Liver (tissue), 9 donors: ENCODE results near the gene MIEF1. TPM values are rescaled to one million over a fixed set of nuclear protein-coding genes. Genes with fewer than 3 reads are reported as not detected.

ENCODE experiments used
- DNase-seq: peaks from one replicate; pipeline ENCODE4 v3.0.0-alpha.2; 2017; ENCODE audit warnings: low spot score
- H3K27ac ChIP-seq, 2 donors: one replicate each; pipeline ENCODE4 v1.7.0; 2013; ENCODE audit warnings: inconsistent platforms in 2 of 2, low read length in 2 of 2, control low read depth in 1 of 2, low read depth in 1 of 2, mild to moderate bottlenecking in 1 of 2
- H3K27me3 ChIP-seq, 4 donors: one replicate each; pipeline versions ENCODE4 v1.6.1 to v1.7.0; 2013; ENCODE audit warnings: low read length in 3 of 4, inconsistent platforms in 1 of 4, mild to moderate bottlenecking in 1 of 4, moderate library complexity in 1 of 4; ENCODE audit not compliant: control insufficient read depth in 4 of 4, insufficient read depth in 4 of 4
- H3K36me3 ChIP-seq, 4 donors: one replicate each; pipeline versions ENCODE4 v1.6.1 to v1.7.0; 2013; ENCODE audit warnings: low read length in 3 of 4, mild to moderate bottlenecking in 3 of 4, low read depth in 1 of 4, moderate library complexity in 1 of 4; ENCODE audit not compliant: control insufficient read depth in 4 of 4, insufficient read depth in 3 of 4
- H3K4me1 ChIP-seq, 4 donors: one replicate each; pipeline versions ENCODE4 v1.6.1 to v1.7.0; 2013; ENCODE audit warnings: low read length in 3 of 4, mild to moderate bottlenecking in 3 of 4, moderate library complexity in 1 of 4; ENCODE audit not compliant: control insufficient read depth in 4 of 4, insufficient read depth in 4 of 4
- H3K4me3 ChIP-seq, 3 donors: one replicate each; pipeline versions ENCODE4 v1.6.1 to v1.7.0; 2013; ENCODE audit warnings: low read length in 3 of 3, control low read depth in 1 of 3, low read depth in 1 of 3, mild to moderate bottlenecking in 1 of 3
- H3K9ac ChIP-seq, 2 donors: one replicate each; pipeline ENCODE4 v1.7.0; 2013; ENCODE audit warnings: low read length in 2 of 2, mild to moderate bottlenecking in 2 of 2, moderate library complexity in 2 of 2, control low read depth in 1 of 2, low read depth in 1 of 2
- H3K9me3 ChIP-seq, 4 donors: one replicate each; pipeline versions ENCODE4 v1.6.1 to v1.7.0; 2013; ENCODE audit warnings: low read length in 3 of 4; ENCODE audit not compliant: control insufficient read depth in 4 of 4
- ATF3 ChIP-seq: IDR thresholded peaks from 2 replicates; pipeline ENCODE4 v1.6.1; 2016; ENCODE audit warnings: antibody characterized with exemption
- EGR1 ChIP-seq, 2 donors: IDR thresholded peaks; 2 replicates each; pipeline ENCODE4 v1.6.1; 2016 to 2018; ENCODE audit warnings: antibody characterized with exemption in 2 of 2, low read depth in 2 of 2
- FOXA1 ChIP-seq: IDR thresholded peaks from 2 replicates; pipeline ENCODE4 v1.6.1; 2016; ENCODE audit warnings: antibody characterized with exemption
- FOXA2 ChIP-seq: IDR thresholded peaks from 2 replicates; pipeline ENCODE4 v1.6.1; 2016; ENCODE audit warnings: antibody characterized with exemption
- GABPA ChIP-seq, 2 donors: IDR thresholded peaks in 1 of 2; conservative IDR thresholded peaks in 1 of 2; 2 replicates each; pipeline ENCODE4 v1.6.1; 2016; ENCODE audit warnings: antibody characterized with exemption in 2 of 2, mild to moderate bottlenecking in 1 of 2, moderate library complexity in 1 of 2
- HNF4A ChIP-seq, 2 donors: conservative IDR thresholded peaks; 2 replicates each; pipeline ENCODE4 v1.6.1; 2016; ENCODE audit warnings: antibody characterized with exemption in 2 of 2, mild to moderate bottlenecking in 2 of 2
- HNF4G ChIP-seq: IDR thresholded peaks from 2 replicates; pipeline ENCODE4 v1.6.1; 2016; ENCODE audit warnings: antibody characterized with exemption
- JUND ChIP-seq, 2 donors: IDR thresholded peaks; 2 replicates each; pipeline ENCODE4 v1.6.1; 2016; ENCODE audit warnings: antibody characterized with exemption in 2 of 2
- MAX ChIP-seq: IDR thresholded peaks from 2 replicates; pipeline ENCODE4 v1.6.1; 2016; ENCODE audit warnings: antibody characterized with exemption
- NR2F2 ChIP-seq: IDR thresholded peaks from 2 replicates; pipeline ENCODE4 v1.6.1; 2016; ENCODE audit warnings: antibody characterized with exemption
- RAD21 ChIP-seq, 2 donors: IDR thresholded peaks; 2 replicates each; pipeline ENCODE4 v1.6.1; 2016; ENCODE audit warnings: antibody characterized with exemption in 2 of 2, mild to moderate bottlenecking in 2 of 2
- RXRA ChIP-seq, 2 donors: IDR thresholded peaks; 2 replicates each; pipeline ENCODE4 v1.6.1; 2017 to 2018; ENCODE audit warnings: antibody characterized with exemption in 2 of 2, mild to moderate bottlenecking in 1 of 2
- SP1 ChIP-seq: IDR thresholded peaks from 2 replicates; pipeline ENCODE4 v1.6.1; 2018; ENCODE audit warnings: antibody characterized with exemption, mild to moderate bottlenecking
- TAF1 ChIP-seq: conservative IDR thresholded peaks from 2 replicates; pipeline ENCODE4 v1.6.1; 2016; ENCODE audit warnings: antibody characterized with exemption, mild to moderate bottlenecking
- YY1 ChIP-seq: IDR thresholded peaks from 2 replicates; pipeline ENCODE4 v1.6.1; 2016; ENCODE audit warnings: antibody characterized with exemption, mild to moderate bottlenecking
- WGBS: extraction: QIAGEN DNeasy Blood & Tissue Kit; methylation state at CpG from one replicate; pipeline ENCODE4 v1.1.7; 2013; 5-methylcytosine and 5-hydroxymethylcytosine counted together
- polyA plus RNA-seq, 2 donors: library from polyadenylated mRNA; stranded (reverse) in 1 of 2; unstranded in 1 of 2; fragments of 200-250 nt in 1 of 2; fragments of >200 nt in 1 of 2; fragmentation: Nextera tagmentation in 1 of 2; extraction: Ambion mirVana in 1 of 2; gene quantifications; one replicate each; pipeline versions ENCODE4 v1.2.1 to v1.2.3, GENCODE V29; 2013 to 2015
- total RNA-seq, 2 donors: library from RNA; depleted of rRNA; stranded (reverse); fragments of >200 nt; gene quantifications; one replicate each; pipeline ENCODE4 v1.2.3, GENCODE V29; 2014
- TF ChIP-seq, protein P1 (sequence below): fragments of 150-350 bp; IDR thresholded peaks from 2 replicates; pipeline ENCODE4 v1.5.1; 2017; ENCODE audit warnings: improper control_type of control experiment, low read depth, low read length; ENCODE audit not compliant: missing input control
- TF ChIP-seq, protein P2 (sequence below): IDR thresholded peaks from 2 replicates; pipeline ENCODE4 v1.6.1; 2016; ENCODE audit warnings: antibody characterized with exemption
- donor health status: healthy.
- donor health status: healthy.
- donor health status: healthy.
- donor health status: healthy.
- donor health status: healthy.

Gene MIEF1
- total and polyA plus RNA-seq, 4 donors = 12.9 to 31.1 (median 20.7) TPM

DNA sequence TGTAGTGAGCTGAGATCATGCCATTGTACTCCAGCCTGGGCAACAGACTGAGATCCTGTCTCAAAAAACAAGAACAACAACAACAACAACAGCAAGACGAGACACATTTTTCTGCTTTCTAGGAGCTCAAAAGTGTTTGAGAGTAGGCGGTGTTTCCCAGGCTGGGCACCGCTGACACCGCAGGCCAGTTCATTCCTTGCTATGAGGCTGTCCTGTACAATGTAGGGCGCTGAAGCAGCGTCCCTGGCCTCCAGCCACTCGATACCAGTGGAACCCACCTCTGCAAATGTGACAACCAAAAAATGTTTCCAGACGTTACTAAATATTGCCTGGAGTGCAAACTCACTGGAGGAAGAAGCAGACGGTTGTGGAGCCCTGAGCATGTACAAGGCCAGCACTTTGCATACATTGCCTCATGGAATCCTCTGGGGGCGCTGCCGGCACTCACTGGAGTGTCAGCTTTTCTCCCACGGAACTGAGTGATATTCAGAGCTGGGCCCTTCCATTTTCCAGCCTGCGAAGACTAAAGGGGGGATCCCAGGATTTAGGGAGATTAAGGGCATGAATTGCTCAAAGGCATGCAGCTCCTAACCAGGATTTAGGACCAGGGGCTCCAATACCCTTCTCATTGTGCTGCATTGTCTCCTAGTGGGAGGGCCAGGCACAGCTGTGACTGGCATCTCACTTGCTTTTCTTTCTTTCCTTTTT, 5.8 kb upstream of the MIEF1 start:
- Histone ChIP-seq H3K9ac (peak overlapping the region in 1 of 2 donors; percentile 5), H3K4me3 (no peak overlapping the region), H3K9me3 (no peaks in the 10 kb centered on the region), H3K27ac (no peak overlapping the region), H3K36me3 (no peaks in the 10 kb centered on the region), H3K27me3 (no peaks in the 10 kb centered on the region), H3K4me1 (peaks cover 5 to 6% (median 6%) of the 10 kb centered on the region in 4 donors)
- 45% methylated on average over 13 of the region's 13 CpGs for WGBS
- no peak for TF ChIP-seq YY1
- TF ChIP-seq, protein P1, sequence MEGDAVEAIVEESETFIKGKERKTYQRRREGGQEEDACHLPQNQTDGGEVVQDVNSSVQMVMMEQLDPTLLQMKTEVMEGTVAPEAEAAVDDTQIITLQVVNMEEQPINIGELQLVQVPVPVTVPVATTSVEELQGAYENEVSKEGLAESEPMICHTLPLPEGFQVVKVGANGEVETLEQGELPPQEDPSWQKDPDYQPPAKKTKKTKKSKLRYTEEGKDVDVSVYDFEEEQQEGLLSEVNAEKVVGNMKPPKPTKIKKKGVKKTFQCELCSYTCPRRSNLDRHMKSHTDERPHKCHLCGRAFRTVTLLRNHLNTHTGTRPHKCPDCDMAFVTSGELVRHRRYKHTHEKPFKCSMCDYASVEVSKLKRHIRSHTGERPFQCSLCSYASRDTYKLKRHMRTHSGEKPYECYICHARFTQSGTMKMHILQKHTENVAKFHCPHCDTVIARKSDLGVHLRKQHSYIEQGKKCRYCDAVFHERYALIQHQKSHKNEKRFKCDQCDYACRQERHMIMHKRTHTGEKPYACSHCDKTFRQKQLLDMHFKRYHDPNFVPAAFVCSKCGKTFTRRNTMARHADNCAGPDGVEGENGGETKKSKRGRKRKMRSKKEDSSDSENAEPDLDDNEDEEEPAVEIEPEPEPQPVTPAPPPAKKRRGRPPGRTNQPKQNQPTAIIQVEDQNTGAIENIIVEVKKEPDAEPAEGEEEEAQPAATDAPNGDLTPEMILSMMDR = peak; percentile 77
- peak; percentile 71 to 81 for TF ChIP-seq RAD21 (IDR thresholded peaks at IDR 0.05)
- DNase-seq = peak; percentile 74

DNA sequence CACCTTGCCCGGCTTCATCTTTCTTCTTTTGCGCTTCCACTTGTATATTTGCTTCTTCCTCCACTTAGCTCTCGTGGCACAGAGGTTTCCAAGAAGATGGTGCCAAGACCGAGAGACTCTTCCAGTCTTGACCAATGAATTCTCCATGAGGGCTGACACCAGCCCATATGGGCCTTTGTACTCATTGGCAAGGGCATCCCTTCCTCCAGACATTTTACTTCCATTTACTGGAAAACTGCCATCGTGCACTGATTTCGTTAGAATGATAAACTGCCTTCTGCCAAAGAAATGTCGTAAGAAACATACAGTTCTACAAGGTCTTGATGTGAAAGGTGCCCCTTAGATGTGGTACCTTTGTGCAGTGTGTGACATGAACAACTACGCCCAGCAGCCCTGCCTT, 4.7 kb upstream of the MIEF1 start:
- no peak for DNase-seq
- WGBS = 89% methylated on average over 8 of the region's 8 CpGs
- Histone ChIP-seq H3K27me3 (no peaks in the 10 kb centered on the region), H3K4me3 (no peak overlapping the region), H3K4me1 (peaks cover 10 to 12% (median 11%) of the 10 kb centered on the region in 4 donors), H3K9me3 (no peaks in the 10 kb centered on the region), H3K9ac (no peak overlapping the region), H3K36me3 (no peaks in the 10 kb centered on the region), H3K27ac (no peak overlapping the region)
- TF ChIP-seq, protein P2, sequence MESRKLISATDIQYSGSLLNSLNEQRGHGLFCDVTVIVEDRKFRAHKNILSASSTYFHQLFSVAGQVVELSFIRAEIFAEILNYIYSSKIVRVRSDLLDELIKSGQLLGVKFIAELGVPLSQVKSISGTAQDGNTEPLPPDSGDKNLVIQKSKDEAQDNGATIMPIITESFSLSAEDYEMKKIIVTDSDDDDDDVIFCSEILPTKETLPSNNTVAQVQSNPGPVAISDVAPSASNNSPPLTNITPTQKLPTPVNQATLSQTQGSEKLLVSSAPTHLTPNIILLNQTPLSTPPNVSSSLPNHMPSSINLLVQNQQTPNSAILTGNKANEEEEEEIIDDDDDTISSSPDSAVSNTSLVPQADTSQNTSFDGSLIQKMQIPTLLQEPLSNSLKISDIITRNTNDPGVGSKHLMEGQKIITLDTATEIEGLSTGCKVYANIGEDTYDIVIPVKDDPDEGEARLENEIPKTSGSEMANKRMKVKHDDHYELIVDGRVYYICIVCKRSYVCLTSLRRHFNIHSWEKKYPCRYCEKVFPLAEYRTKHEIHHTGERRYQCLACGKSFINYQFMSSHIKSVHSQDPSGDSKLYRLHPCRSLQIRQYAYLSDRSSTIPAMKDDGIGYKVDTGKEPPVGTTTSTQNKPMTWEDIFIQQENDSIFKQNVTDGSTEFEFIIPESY = no peak
- TF ChIP-seq ATF3 (no peak), EGR1 (IDR thresholded peaks at IDR 0.05; ENCODE audit: low read depth in 2 of 2) (no peak), RXRA (IDR thresholded peaks at IDR 0.05) (no peak), HNF4G (no peak)

GRCh38 chr22:39498368-39498767, 3.7 kb upstream of the MIEF1 start:
- no peaks in the 10 kb centered on the region for H3K36me3 ChIP-seq
- H3K4me1 ChIP-seq = peaks cover 10 to 18% (median 16%) of the 10 kb centered on the region in 4 donors
- no peaks in the 10 kb centered on the region for H3K27me3 ChIP-seq
- H3K4me3 ChIP-seq = no peak overlapping the region
- DNase-seq = no peak
- WGBS = 68% methylated on average over 2 of the region's 2 CpGs
- no peaks in the 10 kb centered on the region for H3K9me3 ChIP-seq
- H3K9ac ChIP-seq = no peak overlapping the region
- H3K27ac ChIP-seq = no peak overlapping the region
- no peak for TF ChIP-seq YY1
- TF ChIP-seq, protein P1 = no peak
- no peak for TF ChIP-seq FOXA2
- TF ChIP-seq MAX = no peak
- TF ChIP-seq TAF1 = no peak
- no peak for TF ChIP-seq HNF4G
- no peak for TF ChIP-seq GABPA (IDR thresholded peaks at IDR 0.05 in 1 of 2, conservative IDR thresholded peaks at IDR 0.05 in 1 of 2)
- no peak for TF ChIP-seq EGR1 (IDR thresholded peaks at IDR 0.05; ENCODE audit: low read depth in 2 of 2)
- no peak for TF ChIP-seq RXRA (IDR thresholded peaks at IDR 0.05)
- TF ChIP-seq, protein P2 = no peak
- TF ChIP-seq NR2F2 = no peak
- no peak for TF ChIP-seq JUND (IDR thresholded peaks at IDR 0.05)
- no peak for TF ChIP-seq ATF3
- no peak for TF ChIP-seq RAD21 (IDR thresholded peaks at IDR 0.05)
- no peak for TF ChIP-seq SP1
- TF ChIP-seq HNF4A (conservative IDR thresholded peaks at IDR 0.05) = no peak
- TF ChIP-seq FOXA1 = no peak
